GM12878 (cell line): Measurements from ENCODE around the gene TRDN. TPM values are rescaled to one million over a fixed set of nuclear protein-coding genes. Genes with fewer than 3 reads are reported as not detected.

ENCODE experiments used
- ATAC-seq: fragments of 200-7000 bp; cut with Tn5 transposase; 3 replicates; pipeline ENCODE4 v1.9.1; 2020; ENCODE audit warnings: mild to moderate bottlenecking, moderate library complexity
- BruUV-seq: library from RNA; stranded (reverse); fragments of 400-500 nt; replicated peaks from 2 replicates; lab custom pipeline; 2021; lab: Mats Ljungman, UMichigan
- CTCF ChIA-PET: fragments of 300-600 bp; sonication (Branson Sonifier 250); formaldehyde crosslinking; extraction: SDS; loops from one replicate; lab custom pipeline; 2021; ENCODE audit warnings: inconsistent platforms; lab: Yijun Ruan, JAX
- POLR2A ChIA-PET: fragments of 350-600 bp; formaldehyde crosslinking; extraction: SDS; loops from one replicate; lab custom pipeline; 2021; ENCODE audit warnings: inconsistent platforms; lab: Charles Lee
- RAD21 ChIA-PET: fragments of 300-600 bp; sonication (Branson Sonifier 250); formaldehyde crosslinking; loops from one replicate; lab custom pipeline; 2023; ENCODE audit warnings: antibody characterized with exemption; ENCODE audit not compliant: unreplicated experiment; lab: Charles Lee
- SMC1A ChIA-PET: fragments of 300-600 bp; sonication (Branson Sonifier 250); formaldehyde crosslinking; loops from one replicate; lab custom pipeline; 2023; ENCODE audit not compliant: unreplicated experiment, uncharacterized antibody; lab: Charles Lee
- DNase-seq: peaks from one replicate; pipeline ENCODE4 v3.0.0-alpha.2; 2011; ENCODE audit warnings: low read depth, low spot score
- FAIRE-seq: peaks from 3 replicates; lab custom pipeline; 2011; peaks lifted over from hg19 to GRCh38; lab: Jason Lieb, UNC
- H2AFZ ChIP-seq: 2 replicates; pipeline ENCODE4 v1.6.0; 2011; ENCODE audit warnings: low read depth, low read length, control low read depth; ENCODE audit not compliant: control insufficient read depth
- H3K27ac ChIP-seq: 2 replicates; pipeline ENCODE4 v1.5.1; 2011; ENCODE audit warnings: control low read depth; ENCODE audit not compliant: control insufficient read depth, insufficient read depth
- H3K27me3 ChIP-seq, 2 experiments: replicated peaks in 1 of 2; 2 replicates each; pipeline versions ENCODE4 v1.6.0 to v1.6.1; 2011; ENCODE audit warnings: low read length in 1 of 2; ENCODE audit not compliant: control insufficient read depth in 2 of 2, insufficient read depth in 2 of 2
- H3K36me3 ChIP-seq, 2 experiments: 2 replicates each; pipeline ENCODE4 v1.5.1; 2011; ENCODE audit warnings: low read length in 1 of 2; ENCODE audit not compliant: control insufficient read depth in 2 of 2, insufficient read depth in 2 of 2
- H3K4me1 ChIP-seq: 2 replicates; pipeline ENCODE4 v1.6.1; 2011; ENCODE audit warnings: mild to moderate bottlenecking, low read length, moderate library complexity, mixed read lengths; ENCODE audit not compliant: control insufficient read depth, insufficient read depth
- H3K4me2 ChIP-seq: 2 replicates; pipeline ENCODE4 v1.6.0; 2011; ENCODE audit warnings: control low read depth; ENCODE audit not compliant: control insufficient read depth, insufficient read depth
- H3K4me3 ChIP-seq: fragments of 200-600 bp; sonication (generic); 2 replicates; pipeline ENCODE4 v1.5.1; 2016
- H3K79me2 ChIP-seq: 2 replicates; pipeline ENCODE4 v1.6.0; 2011; ENCODE audit warnings: low read length; ENCODE audit not compliant: control insufficient read depth, insufficient read depth
- H3K9ac ChIP-seq: 2 replicates; pipeline ENCODE4 v1.8.0; 2011; ENCODE audit warnings: low read length, control low read depth, mixed read lengths; ENCODE audit not compliant: control insufficient read depth, insufficient read depth
- H3K9me3 ChIP-seq: replicated peaks from 3 replicates; pipeline ENCODE4 v1.5.1; 2011; ENCODE audit warnings: mild to moderate bottlenecking, low read length; ENCODE audit not compliant: control insufficient read depth, insufficient read depth
- H4K20me1 ChIP-seq: 2 replicates; pipeline ENCODE4 v1.6.0; 2011; ENCODE audit not compliant: control insufficient read depth, insufficient read depth
- ETV6 ChIP-seq, 2 experiments: fragments of 450-650 bp in 1 of 2; IDR thresholded peaks in 1 of 2; conservative IDR thresholded peaks in 1 of 2; 2 replicates each; pipeline ENCODE4 v1.6.1; 2014; ENCODE audit warnings: antibody characterized with exemption in 1 of 2, borderline replicate concordance in 1 of 2, low read depth in 1 of 2, mild to moderate bottlenecking in 1 of 2, moderate library complexity in 1 of 2
- FOS ChIP-seq: IDR thresholded peaks from 3 replicates; pipeline ENCODE4 v1.6.1; 2011; ENCODE audit warnings: borderline replicate concordance; ENCODE audit not compliant: insufficient read length; ENCODE audit errors: extremely low read depth
- FOXK2 ChIP-seq: fragments of 450-650 bp; IDR thresholded peaks from 2 replicates; pipeline ENCODE4 v1.6.1; 2017; ENCODE audit warnings: mild to moderate bottlenecking, moderate library complexity
- NFIC ChIP-seq: IDR thresholded peaks from 2 replicates; pipeline ENCODE4 v1.6.1; 2012; ENCODE audit warnings: low read depth, mild to moderate bottlenecking, inconsistent platforms, low read length, moderate library complexity
- NFYB ChIP-seq: IDR thresholded peaks from 2 replicates; pipeline ENCODE4 v1.6.1; 2011; ENCODE audit warnings: low read depth, mild to moderate bottlenecking, low read length, improper control_type of control experiment, moderate library complexity; ENCODE audit not compliant: insufficient read depth
- NR2F1 ChIP-seq: fragments of 450-650 bp; conservative IDR thresholded peaks from 2 replicates; pipeline ENCODE4 v1.6.1; 2017; ENCODE audit warnings: mild to moderate bottlenecking
- SIN3A ChIP-seq: IDR thresholded peaks from 2 replicates; pipeline ENCODE4 v1.6.1; 2012; ENCODE audit warnings: low read depth, low read length, improper control_type of control experiment
- SIX5 ChIP-seq: IDR thresholded peaks from 2 replicates; pipeline ENCODE4 v1.6.1; 2011; ENCODE audit warnings: mild to moderate bottlenecking, low read depth, low read length, moderate library complexity; ENCODE audit not compliant: severe bottlenecking
- SPI1 ChIP-seq: IDR thresholded peaks from 2 replicates; pipeline ENCODE4 v1.6.1; 2011; ENCODE audit warnings: low read depth, mild to moderate bottlenecking, low read length, moderate library complexity, borderline replicate concordance; ENCODE audit not compliant: insufficient read depth
- WGBS: methylation state at CpG from one replicate; pipeline ENCODE4 v1.1.6; 2016; ENCODE audit warnings: low lambda C conversion rate; ENCODE audit not compliant: insufficient replicate concordance, insufficient coverage; ENCODE audit errors: missing lambda C conversion rate; 5-methylcytosine and 5-hydroxymethylcytosine counted together
- in situ Hi-C: fragments of 300-500 bp; cut with MboI; formaldehyde crosslinking; loops from 9 replicates; pipeline ENCODE4 v1.14.3; 2018; ENCODE audit warnings: mixed read lengths
- intact Hi-C: fragments of 100-400 bp; cut with micrococcal nuclease; formaldehyde crosslinking; loops from one replicate; pipeline ENCODE4 v1.14.2; 2022; ENCODE audit not compliant: unreplicated experiment
- polyA plus RNA-seq, 11 experiments: library from polyadenylated mRNA; depleted of rRNA in 4 of 11; unstranded in 6 of 11; stranded (reverse) in 5 of 11; fragments of >200 nt; fragmentation: Nextera tagmentation in 4 of 11; fragmentation: Illumina TruSeq in 1 of 11; extraction: Ambion mirVana in 4 of 11; extraction: Trizol in 1 of 11; gene quantifications; 1 replicate in 1 of 11; 2 replicates in 10 of 11; pipeline versions ENCODE4 v1.2.1 to v1.2.3, GENCODE V29; 2011 to 2016; ENCODE audit warnings: inconsistent platforms in 2 of 11, missing spikeins in 2 of 11, low read depth in 1 of 11
- total RNA-seq, 4 experiments: library from RNA; depleted of rRNA in 3 of 4; stranded (reverse); fragments of >200 nt in 3 of 4; fragmentation: Illumina TruSeq in 1 of 4; extraction: Trizol in 1 of 4; gene quantifications; 2 replicates each; pipeline versions ENCODE4 v1.2.1 to v1.2.3, GENCODE V29; 2013 to 2021
- TF ChIP-seq, protein P1 (sequence below): fragments of 450-650 bp; IDR thresholded peaks from 2 replicates; pipeline ENCODE4 v1.6.1; 2017; ENCODE audit warnings: mild to moderate bottlenecking, moderate library complexity
- TF ChIP-seq, protein P2 (sequence below): IDR thresholded peaks from 2 replicates; pipeline ENCODE4 v1.6.1; 2011; ENCODE audit warnings: borderline replicate concordance, low read depth, mild to moderate bottlenecking, moderate library complexity, mixed read lengths, low read length; ENCODE audit not compliant: insufficient read depth; ENCODE audit errors: extremely low read length

The TRDN gene
- total and polyA plus RNA-seq, 10 of the 15 experiments (the other 5 are each of a cell fraction or from before 2014, with no cell fraction given) = not detected

DNA sequence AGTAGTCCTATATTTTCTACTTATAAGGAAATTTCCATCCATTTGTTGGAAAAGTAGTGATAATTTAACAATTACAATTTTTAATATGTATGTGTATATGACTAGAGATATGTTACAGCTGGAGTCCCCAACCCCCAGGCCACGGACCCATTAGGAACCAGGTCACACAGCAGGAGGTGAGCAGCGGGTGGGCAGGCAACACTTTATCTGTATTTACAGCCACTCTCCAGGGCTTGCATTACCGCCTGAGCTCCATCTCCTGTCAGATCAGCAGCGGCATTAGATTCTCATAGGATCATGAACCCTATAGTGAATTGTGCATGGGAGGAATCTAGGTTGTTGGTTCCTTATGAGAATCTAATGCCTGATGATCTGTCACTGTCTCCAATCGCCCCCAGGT is 46.8 kb downstream of the TRDN start:
- Histone ChIP-seq H3K9me3 (no peaks in the 10 kb centered on the region), H3K9ac (no peak overlapping the region), H3K4me3 (no peak overlapping the region), H3K27ac (no peak overlapping the region), H3K79me2 (no peaks in the 10 kb centered on the region), H3K4me2 (no peak overlapping the region), H3K27me3 (no peaks in the 10 kb centered on the region), H2AFZ (no peak overlapping the region), H3K4me1 (no peaks in the 10 kb centered on the region), H4K20me1 (no peaks in the 10 kb centered on the region), H3K36me3 (no peaks in the 10 kb centered on the region)
- SMC1A ChIA-PET = interaction anchor here (0.9 to 1.3 kb wide), 2 partner anchors 52 to 118 kb away, joined by 3 read pairs; no protein-coding TSS in a partner anchor
- FAIRE-seq = no peak
- POLR2A ChIA-PET = no interaction called here
- TF ChIP-seq FOS = no peak
- TF ChIP-seq SIX5 = no peak
- no peak for TF ChIP-seq ETV6 (conservative IDR thresholded peaks at IDR 0.05 in 1 of 2, IDR thresholded peaks at IDR 0.05 in 1 of 2; ENCODE audit: borderline replicate concordance in 1 of 2, low read depth in 1 of 2)
- TF ChIP-seq NFIC = no peak
- TF ChIP-seq, protein P1, sequence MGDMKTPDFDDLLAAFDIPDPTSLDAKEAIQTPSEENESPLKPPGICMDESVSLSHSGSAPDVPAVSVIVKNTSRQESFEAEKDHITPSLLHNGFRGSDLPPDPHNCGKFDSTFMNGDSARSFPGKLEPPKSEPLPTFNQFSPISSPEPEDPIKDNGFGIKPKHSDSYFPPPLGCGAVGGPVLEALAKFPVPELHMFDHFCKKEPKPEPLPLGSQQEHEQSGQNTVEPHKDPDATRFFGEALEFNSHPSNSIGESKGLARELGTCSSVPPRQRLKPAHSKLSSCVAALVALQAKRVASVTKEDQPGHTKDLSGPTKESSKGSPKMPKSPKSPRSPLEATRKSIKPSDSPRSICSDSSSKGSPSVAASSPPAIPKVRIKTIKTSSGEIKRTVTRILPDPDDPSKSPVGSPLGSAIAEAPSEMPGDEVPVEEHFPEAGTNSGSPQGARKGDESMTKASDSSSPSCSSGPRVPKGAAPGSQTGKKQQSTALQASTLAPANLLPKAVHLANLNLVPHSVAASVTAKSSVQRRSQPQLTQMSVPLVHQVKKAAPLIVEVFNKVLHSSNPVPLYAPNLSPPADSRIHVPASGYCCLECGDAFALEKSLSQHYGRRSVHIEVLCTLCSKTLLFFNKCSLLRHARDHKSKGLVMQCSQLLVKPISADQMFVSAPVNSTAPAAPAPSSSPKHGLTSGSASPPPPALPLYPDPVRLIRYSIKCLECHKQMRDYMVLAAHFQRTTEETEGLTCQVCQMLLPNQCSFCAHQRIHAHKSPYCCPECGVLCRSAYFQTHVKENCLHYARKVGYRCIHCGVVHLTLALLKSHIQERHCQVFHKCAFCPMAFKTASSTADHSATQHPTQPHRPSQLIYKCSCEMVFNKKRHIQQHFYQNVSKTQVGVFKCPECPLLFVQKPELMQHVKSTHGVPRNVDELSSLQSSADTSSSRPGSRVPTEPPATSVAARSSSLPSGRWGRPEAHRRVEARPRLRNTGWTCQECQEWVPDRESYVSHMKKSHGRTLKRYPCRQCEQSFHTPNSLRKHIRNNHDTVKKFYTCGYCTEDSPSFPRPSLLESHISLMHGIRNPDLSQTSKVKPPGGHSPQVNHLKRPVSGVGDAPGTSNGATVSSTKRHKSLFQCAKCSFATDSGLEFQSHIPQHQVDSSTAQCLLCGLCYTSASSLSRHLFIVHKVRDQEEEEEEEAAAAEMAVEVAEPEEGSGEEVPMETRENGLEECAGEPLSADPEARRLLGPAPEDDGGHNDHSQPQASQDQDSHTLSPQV = no peak
- no peak for TF ChIP-seq SPI1
- TF ChIP-seq NR2F1 = no peak
- TF ChIP-seq, protein P2, sequence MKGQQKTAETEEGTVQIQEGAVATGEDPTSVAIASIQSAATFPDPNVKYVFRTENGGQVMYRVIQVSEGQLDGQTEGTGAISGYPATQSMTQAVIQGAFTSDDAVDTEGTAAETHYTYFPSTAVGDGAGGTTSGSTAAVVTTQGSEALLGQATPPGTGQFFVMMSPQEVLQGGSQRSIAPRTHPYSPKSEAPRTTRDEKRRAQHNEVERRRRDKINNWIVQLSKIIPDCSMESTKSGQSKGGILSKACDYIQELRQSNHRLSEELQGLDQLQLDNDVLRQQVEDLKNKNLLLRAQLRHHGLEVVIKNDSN = no peak
- TF ChIP-seq NFYB = no peak
- TF ChIP-seq FOXK2 = no peak
- TF ChIP-seq SIN3A = no peak
- no peak for DNase-seq
- intact Hi-C loops (no loop called here), in situ Hi-C loops (no loop called here)
- no peak for ATAC-seq
- BruUV-seq = no TSS peak
- WGBS = 33% methylated on average over 5 of the region's 5 CpGs
- CTCF ChIA-PET = no interaction called here
- RAD21 ChIA-PET = no interaction called here
